SIG-M5 (cell line): Measurements from ENCODE around the gene RAET1L.
"Not testable (repeated sequence)": the region's sequence is repeated elsewhere in the genome, so short reads cannot be mapped to it uniquely, and the experiment has no call there.

Experiments used
- DNase-seq: peaks from one replicate; lab custom pipeline; 2025; lab: John Stamatoyannopoulos, UW

The RAET1L gene

DNA sequence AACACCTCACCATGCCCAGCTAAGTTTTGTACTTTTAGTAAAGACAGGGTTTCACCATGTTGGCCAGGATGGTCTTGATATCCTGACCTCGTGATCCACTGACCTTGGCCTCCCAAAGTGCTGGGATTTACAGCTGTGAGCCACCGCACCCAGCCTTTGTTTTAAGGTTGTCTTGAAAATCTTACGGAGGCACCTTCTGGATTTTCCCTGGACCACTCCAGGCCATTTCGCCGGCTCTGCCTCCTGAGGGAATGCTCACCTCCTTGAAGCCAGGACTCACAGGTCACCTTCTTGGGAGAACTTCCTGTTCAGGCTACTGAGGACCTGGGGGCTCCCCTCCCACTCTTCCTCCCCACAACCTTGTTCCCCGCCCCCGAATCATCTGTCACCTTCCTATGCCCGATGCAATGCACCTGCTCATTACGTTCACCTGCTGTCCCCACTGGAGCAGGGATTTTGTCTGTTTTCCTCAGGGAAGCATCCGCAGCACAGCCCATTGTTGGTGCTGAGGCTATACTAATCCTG, 19.4 kb upstream of the RAET1L start:
- DNase-seq, result no peak

- no peak for DNase-seq
Measured at GRCh38 chr6:150043501-150044412, 18.4 kb upstream of the RAET1L start.

GRCh38 chr6:150043096-150043495, 17.8 kb upstream of the RAET1L start:
- DNase-seq, result no peak

GRCh38 chr6:150038202-150039062, 13.1 kb upstream of the RAET1L start:
- DNase-seq, result no peak

DNA sequence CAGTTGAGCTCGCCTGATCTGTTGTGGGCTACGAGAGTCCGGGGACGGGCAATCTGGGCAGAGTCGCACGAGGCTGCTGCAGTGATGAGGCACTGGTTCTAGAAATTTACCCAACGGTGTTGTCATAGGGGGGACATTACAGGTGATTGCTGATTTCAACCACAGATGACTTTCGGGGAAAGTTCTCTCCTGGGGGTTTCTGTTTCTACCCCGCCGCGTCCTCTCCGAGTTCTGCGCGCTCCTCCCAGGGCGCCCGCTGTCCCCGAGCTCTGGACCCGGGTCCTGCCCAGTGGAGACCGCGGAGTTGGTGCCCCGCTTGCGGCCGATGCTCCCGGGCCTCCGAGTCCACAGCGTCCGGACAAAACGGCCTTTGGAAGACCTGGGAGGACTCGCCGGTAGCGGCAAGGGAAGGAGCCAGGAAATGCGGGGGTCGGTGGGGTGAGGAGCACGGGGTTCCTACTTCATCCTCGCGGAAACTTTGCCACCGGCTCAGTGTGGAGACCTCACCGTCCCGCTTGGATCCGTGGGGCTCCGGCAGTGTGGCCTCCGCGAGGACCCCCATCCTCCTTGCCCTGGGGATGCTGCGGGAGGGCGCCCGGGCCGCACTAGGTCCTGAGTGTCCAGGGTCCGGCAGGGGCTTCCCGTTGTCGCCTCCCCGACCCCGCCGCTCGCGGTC, 12.3 kb upstream of the RAET1L start:
- no peak for DNase-seq

DNA sequence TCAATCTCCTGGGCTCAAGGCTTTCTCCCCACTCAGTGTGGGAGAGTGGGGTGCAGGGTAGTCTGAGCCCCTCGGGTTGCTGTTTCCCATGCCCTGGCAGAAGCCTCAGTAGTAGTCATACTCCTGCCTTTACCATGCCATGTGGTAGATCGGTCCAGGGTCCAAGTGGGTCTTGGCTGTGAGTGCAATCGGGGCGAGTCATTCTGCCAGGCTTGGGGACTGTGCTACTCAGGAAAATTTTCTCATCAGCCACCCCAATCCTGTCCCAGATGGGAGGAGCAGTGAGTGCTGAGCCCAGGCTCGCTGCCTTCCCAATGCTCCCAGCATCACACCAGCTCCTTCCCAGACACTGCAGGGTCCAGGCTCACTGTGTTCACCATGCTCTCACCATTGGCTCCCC, 10.7 kb upstream of the RAET1L start:
- no peak for DNase-seq

DNA sequence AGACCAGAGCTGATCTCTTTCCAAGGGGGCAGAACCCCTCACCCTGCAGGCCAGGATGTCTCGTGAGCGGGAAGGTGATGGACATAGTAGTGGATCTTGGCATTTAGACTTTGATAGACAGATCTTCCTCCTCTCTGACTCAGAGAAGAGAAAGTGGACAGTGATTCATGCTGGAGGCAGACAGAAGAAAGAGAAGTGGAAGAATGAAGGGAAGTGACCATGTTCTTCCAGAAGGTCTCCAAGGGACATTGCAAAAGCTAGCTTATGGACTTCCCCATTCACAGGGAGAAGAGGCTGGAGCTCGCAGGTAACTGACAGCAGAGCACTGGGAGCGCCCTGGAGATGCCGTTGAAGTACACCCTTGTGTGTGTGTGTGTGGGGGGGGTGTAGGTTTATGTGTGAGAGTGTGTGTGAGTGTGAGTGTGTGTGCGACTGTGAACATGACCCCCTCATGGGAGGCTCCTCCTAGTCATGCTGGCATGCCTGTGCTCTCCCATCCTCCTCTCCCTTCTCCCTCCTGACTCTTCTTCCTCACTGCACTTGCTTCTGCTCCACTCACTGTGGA, 8.0 kb upstream of the RAET1L start:
- DNase-seq, result no peak

DNA sequence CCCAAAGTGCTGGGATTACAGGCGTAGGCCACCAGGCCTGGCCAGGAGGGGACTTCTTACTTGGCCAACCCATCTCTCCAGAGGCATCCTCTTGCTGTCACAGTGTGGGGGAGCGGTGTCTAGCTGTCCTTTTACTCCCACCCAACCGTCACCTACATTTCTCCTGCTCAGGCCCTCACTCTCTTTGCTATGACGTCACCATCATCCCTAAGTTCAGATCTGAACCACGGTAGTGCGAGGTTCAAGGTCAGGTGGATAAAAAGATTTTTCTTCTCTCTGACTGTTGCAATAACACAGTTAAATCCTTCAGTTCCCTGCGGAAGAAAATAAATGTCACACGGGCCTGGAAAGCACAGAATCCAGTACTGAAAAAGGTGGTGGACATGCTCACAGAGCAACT, 7.3 kb upstream of the RAET1L start:
- no peak for DNase-seq

DNA sequence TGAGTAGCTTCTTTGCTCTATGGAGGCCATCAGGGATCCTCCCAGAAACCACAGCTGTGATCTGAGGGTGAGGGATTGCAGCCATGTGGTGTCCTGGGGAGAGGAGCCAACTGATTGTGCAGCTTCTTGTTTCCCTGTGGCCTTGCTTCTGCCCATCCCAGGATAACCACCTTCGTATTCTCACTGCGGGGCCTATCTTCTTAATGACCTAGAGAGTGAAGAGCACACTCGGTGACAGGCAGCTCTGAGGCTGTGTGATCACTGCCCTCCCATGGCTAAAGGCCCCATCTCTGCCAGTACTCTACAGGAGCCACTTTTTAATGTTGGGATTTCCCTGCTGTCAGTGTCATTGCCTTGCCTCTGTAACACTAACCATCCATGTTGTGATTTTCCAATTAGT, 5.3 kb upstream of the RAET1L start:
- DNase-seq, result no peak

GRCh38 chr6:150029749-150030148, 4.4 kb upstream of the RAET1L start:
- DNase-seq, result no peak

GRCh38 chr6:150029276-150029675, 3.9 kb upstream of the RAET1L start:
- DNase-seq, result no peak

DNA sequence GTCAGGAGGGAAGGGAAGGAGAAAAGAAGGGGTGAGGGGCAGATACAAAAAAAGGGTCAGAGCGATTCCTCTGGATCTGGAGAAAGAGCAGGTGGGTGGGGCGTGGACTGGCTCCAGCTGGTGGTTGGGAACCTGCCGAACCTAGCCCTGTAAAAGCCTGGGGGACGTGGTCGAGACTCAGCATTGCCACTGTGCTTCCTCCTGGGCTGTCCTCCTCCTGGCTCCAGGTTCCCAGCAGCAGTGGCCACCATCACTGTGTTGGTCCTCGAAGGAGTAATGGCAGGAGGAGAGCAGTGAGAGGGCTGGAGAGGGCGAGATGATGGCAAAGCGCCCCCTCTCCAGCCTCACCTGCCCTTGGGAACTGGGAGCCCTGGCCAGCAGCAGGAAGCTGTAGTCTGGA, 3.5 kb upstream of the RAET1L start:
- DNase-seq, result no peak

- DNase-seq, result no peak
Measured at GRCh38 chr6:150027806-150028565, 2.7 kb upstream of the RAET1L start.

- DNase-seq, result no peak
Measured at GRCh38 chr6:150026976-150027805, 1.9 kb upstream of the RAET1L start.

DNA sequence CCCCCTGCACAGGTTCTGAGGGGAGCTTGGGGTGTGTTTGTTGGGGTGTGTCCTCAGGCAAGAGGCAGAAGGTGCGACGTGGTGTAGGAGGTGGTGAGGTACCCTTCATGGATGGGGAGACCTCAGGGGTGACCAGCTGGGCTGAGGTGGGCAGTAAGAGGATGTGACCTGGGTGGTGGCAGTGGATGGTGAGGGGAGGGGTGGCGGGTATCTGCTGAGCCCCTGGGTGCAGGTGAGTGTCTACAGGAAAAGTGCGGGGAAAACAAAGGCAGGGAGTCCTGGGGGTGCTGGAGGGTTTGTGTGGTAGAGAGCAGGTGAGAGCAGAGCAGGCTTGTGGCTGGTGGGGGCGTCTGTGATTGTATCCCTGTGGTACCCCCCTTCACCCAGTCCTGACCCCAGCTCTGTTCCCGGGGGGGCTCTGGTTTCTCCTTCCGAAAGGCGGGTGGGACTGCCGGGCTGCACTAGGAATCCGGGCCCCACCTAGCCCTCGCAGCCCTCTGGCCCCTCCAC, 631 bp downstream of the RAET1L start:
- DNase-seq, result no peak

DNA sequence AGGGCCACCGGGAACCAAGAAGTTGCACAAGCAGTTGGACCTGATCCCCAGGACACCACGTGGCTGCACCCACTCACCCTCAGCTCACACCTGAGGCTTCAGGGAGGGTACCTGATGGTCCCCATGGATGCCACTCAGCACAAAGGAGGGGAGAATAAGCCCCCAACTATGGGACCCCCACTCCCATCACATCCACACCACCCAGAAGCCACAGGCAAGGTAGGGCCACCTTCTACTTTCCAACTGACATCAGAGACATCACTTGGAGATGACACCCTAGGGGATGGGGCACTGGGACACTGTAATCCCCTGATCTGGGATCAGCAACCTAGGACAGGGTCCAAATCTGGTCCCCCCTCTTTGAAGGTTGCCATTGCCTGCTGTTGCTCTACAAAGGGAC, 1.3 kb downstream of the RAET1L start:
- not testable (repeated sequence) for DNase-seq

DNA sequence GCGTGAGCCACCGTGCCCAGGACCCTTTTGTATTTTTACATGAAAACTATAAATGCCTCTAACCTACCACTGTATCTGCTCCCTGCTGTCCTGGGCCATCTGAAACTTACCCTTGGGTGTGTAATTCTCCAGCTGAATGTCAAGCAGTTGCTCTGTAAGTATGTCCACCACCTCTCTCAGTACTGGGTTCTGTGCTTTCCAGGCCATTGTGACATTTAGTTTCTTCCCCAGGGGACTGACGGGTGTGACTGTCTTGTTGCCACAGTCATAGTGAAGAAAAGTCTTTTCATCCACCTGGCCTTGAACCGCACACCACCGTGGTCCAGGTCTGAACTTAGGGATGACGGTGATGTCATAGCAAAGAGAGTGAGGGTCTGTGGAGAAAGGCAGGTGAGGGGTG, 3.5 kb downstream of the RAET1L start:
- DNase-seq, result not testable (repeated sequence)

DNA sequence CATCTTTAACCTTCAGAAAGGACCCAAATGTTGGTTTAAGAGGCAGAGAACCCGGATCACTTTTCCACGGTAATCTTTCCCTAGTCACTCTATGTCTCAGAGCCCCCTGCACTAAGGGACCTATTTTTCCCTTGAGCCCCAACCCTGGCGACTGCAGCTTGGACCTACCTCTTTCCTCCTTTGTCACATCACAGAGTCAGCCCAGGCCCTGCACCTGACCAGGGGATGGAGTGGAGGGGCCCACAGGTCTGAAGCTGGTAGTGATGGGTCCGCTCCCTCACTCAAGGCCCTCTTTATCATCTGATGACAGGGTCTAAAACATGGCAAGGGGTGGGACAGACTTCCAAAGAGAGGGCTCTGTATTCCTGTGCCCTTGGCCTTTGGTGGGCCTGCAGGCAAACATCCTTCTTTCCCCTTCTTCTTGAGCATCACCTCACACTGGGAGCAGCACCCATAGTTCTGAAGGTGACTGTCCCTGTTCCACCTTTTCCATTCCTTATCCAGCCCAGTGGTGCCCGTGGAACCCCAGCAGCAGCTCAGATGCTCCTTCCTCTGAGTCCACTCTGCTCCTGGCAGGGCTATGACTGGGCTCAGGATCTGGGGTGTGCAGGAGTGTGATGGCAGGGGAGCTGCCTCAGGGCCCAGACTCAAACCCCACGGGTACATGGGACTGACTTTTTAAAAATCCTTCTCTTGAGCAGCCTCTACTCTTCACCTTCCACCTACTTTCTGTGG, 6.3 kb downstream of the RAET1L start:
- DNase-seq, result no peak

DNA sequence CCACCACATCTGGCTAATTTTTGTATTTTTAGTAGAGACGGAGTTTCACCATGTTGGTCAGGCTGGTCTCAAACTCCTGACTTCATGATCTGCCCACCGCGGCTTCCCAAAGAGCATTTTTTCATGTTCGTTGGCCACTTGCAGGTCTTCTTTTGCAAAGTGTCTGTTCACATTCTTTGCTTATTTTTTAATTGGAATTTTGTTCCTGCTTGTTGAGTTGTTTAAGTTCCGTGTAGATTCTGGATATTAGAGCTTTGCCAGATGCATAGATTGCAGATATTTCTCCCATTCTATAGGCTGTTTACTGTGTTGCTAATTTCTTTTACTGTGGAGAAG, 8.2 kb downstream of the RAET1L start:
- not testable (repeated sequence) for DNase-seq
